ENCODE data around the gene TMEM101.

TMEM101 gene

GRCh38 chr17:44000871-44001460 lies 13.8 kb downstream of the TMEM101 start:
- no peak for TF ChIP-seq SIN3A (IDR thresholded peaks at IDR 0.05; ENCODE audit: borderline replicate concordance, insufficient read depth, low read length)
- no peak for TF ChIP-seq POLR2AphosphoS5 (IDR thresholded peaks at IDR 0.05; ENCODE audit: low read depth, low read length)
- no peak for TF ChIP-seq REST (IDR thresholded peaks at IDR 0.05; ENCODE audit: insufficient read depth in 1 of 2, low read depth in 2 of 2, low read length in 2 of 2)
- TF ChIP-seq TAF1 (IDR thresholded peaks at IDR 0.05; ENCODE audit: borderline replicate concordance, insufficient read depth, low read length): no peak
- TF ChIP-seq FOXP2 (optimal IDR thresholded peaks at IDR 0.05; ENCODE audit: borderline replicate concordance, extremely low read depth, extremely low read length, insufficient read depth): no peak

GRCh38 chr17:44000141-44000860 lies 14.5 kb downstream of the TMEM101 start:
- TF ChIP-seq POLR2AphosphoS5 (IDR thresholded peaks at IDR 0.05; ENCODE audit: low read depth, low read length) (no peak), FOXP2 (optimal IDR thresholded peaks at IDR 0.05; ENCODE audit: borderline replicate concordance, extremely low read depth, extremely low read length, insufficient read depth) (no peak), TAF1 (IDR thresholded peaks at IDR 0.05; ENCODE audit: borderline replicate concordance, insufficient read depth, low read length) (no peak), SIN3A (IDR thresholded peaks at IDR 0.05; ENCODE audit: borderline replicate concordance, insufficient read depth, low read length) (no peak), REST (IDR thresholded peaks at IDR 0.05; ENCODE audit: insufficient read depth in 1 of 2, low read depth in 2 of 2, low read length in 2 of 2) (no peak)

GRCh38 chr17:43999024-43999423 lies 15.7 kb downstream of the TMEM101 start:
- TF ChIP-seq TAF1 (IDR thresholded peaks at IDR 0.05; ENCODE audit: borderline replicate concordance, insufficient read depth, low read length): no peak
- no peak for TF ChIP-seq REST (IDR thresholded peaks at IDR 0.05; ENCODE audit: insufficient read depth in 1 of 2, low read depth in 2 of 2, low read length in 2 of 2)
- no peak for TF ChIP-seq FOXP2 (optimal IDR thresholded peaks at IDR 0.05; ENCODE audit: borderline replicate concordance, extremely low read depth, extremely low read length, insufficient read depth)
- TF ChIP-seq POLR2AphosphoS5 (IDR thresholded peaks at IDR 0.05; ENCODE audit: low read depth, low read length): no peak
- TF ChIP-seq SIN3A (IDR thresholded peaks at IDR 0.05; ENCODE audit: borderline replicate concordance, insufficient read depth, low read length): no peak

GRCh38 chr17:43998552-43998951 lies 16.2 kb downstream of the TMEM101 start:
- no peak for TF ChIP-seq TAF1 (IDR thresholded peaks at IDR 0.05; ENCODE audit: borderline replicate concordance, insufficient read depth, low read length)
- no peak for TF ChIP-seq FOXP2 (optimal IDR thresholded peaks at IDR 0.05; ENCODE audit: borderline replicate concordance, extremely low read depth, extremely low read length, insufficient read depth)
- no peak for TF ChIP-seq REST (IDR thresholded peaks at IDR 0.05; ENCODE audit: insufficient read depth in 1 of 2, low read depth in 2 of 2, low read length in 2 of 2)
- no peak for TF ChIP-seq POLR2AphosphoS5 (IDR thresholded peaks at IDR 0.05; ENCODE audit: low read depth, low read length)
- TF ChIP-seq SIN3A (IDR thresholded peaks at IDR 0.05; ENCODE audit: borderline replicate concordance, insufficient read depth, low read length): no peak
